M059J (cell line): ENCODE measurements around the gene PBX3. TPM values are rescaled to one million over a fixed set of nuclear protein-coding genes. Genes with fewer than 3 reads are reported as not detected.

Experiments used
- DNase-seq: peaks from one replicate; pipeline ENCODE4 v3.0.0-alpha.2; 2012; ENCODE audit warnings: low read depth
- total RNA-seq: library from RNA; depleted of rRNA; stranded (reverse); fragments of >200 nt; shearing (Covaris generic); gene quantifications from 2 replicates; pipeline ENCODE4 v1.2.3, GENCODE V29; 2014; rRNA removed

PBX3 gene
- 53.0 and 71.5 TPM in 2 replicates for total RNA-seq

GRCh38 chr9:125747053-125747764 lies at the start of gene PBX3:
PBX3 (plus strand) TSS chr9:125747373.
- peak; percentile 57 for DNase-seq

GRCh38 chr9:125699870-125700269 lies 47.3 kb upstream of the PBX3 start:
- DNase-seq = no peak

GRCh38 chr9:125700791-125701190 lies 46.4 kb upstream of the PBX3 start:
- peak; percentile 60 for DNase-seq

- peak; percentile 86 for DNase-seq
Measured at GRCh38 chr9:125701351-125701750, 45.8 kb upstream of the PBX3 start.

- DNase-seq = no peak
Measured at GRCh38 chr9:125703662-125704061, 43.5 kb upstream of the PBX3 start.

GRCh38 chr9:125705893-125706292 lies 41.3 kb upstream of the PBX3 start:
- DNase-seq = no peak

- DNase-seq = peak; percentile 97
Measured at GRCh38 chr9:125706651-125707471, 40.3 kb upstream of the PBX3 start, which contains the start of gene MAPKAP1. MAPKAP1 (minus strand) TSS chr9:125707208; CDS start chr9:125672574, 34,634 bp downstream.

GRCh38 chr9:125707472-125707804 lies 39.7 kb upstream of the PBX3 start:
- no peak for DNase-seq

GRCh38 chr9:125726456-125727132 lies 20.6 kb upstream of the PBX3 start:
- DNase-seq = no peak

GRCh38 chr9:125730168-125730567 lies 17.0 kb upstream of the PBX3 start:
- no peak for DNase-seq

GRCh38 chr9:125732562-125732961 lies 14.6 kb upstream of the PBX3 start:
- DNase-seq = peak; percentile 34

- peak; percentile 77 for DNase-seq
Measured at GRCh38 chr9:125739436-125739835, 7.7 kb upstream of the PBX3 start.

- DNase-seq = no peak
Measured at GRCh38 chr9:125742657-125743056, 4.5 kb upstream of the PBX3 start.

- peak; percentile 52 for DNase-seq
Measured at GRCh38 chr9:125743682-125744428, 3.3 kb upstream of the PBX3 start.

GRCh38 chr9:125744616-125745015 lies 2.6 kb upstream of the PBX3 start:
- DNase-seq = peak; percentile 94

- DNase-seq = peak; percentile 37
Measured at GRCh38 chr9:125745018-125745417, 2.2 kb upstream of the PBX3 start.

GRCh38 chr9:125745682-125746016 lies 1.5 kb upstream of the PBX3 start:
- no peak for DNase-seq

GRCh38 chr9:125746017-125746773 lies 978 bp upstream of the PBX3 start:
- peak; percentile 99 for DNase-seq

GRCh38 chr9:125746774-125747052 lies 460 bp upstream of the PBX3 start:
- DNase-seq = no peak

GRCh38 chr9:125747765-125748445 lies 732 bp downstream of the PBX3 start:
- DNase-seq = peak; percentile 40
